Keratinocyte (primary cell): Measurements from ENCODE around the gene BLCAP.

Source experiments
- EZH2 ChIP-seq: IDR thresholded peaks from one replicate; pipeline ENCODE4 v1.6.1; 2012; ENCODE audit warnings: inconsistent platforms, mild to moderate bottlenecking, low read length, moderate library complexity
- TF ChIP-seq, protein P1 (sequence below), 3 experiments: IDR thresholded peaks in 1 of 3; conservative IDR thresholded peaks in 1 of 3; optimal IDR thresholded peaks in 1 of 3; 2 replicates in 2 of 3; 3 replicates in 1 of 3; pipeline versions ENCODE3 to v1.5.1; 2011; ENCODE audit warnings: low read length in 3 of 3, mild to moderate bottlenecking in 3 of 3, moderate library complexity in 2 of 3, control low read depth in 1 of 3, inconsistent platforms in 1 of 3; ENCODE audit not compliant: insufficient read depth in 2 of 3; ENCODE audit errors: extremely low read depth in 1 of 3

DNA sequence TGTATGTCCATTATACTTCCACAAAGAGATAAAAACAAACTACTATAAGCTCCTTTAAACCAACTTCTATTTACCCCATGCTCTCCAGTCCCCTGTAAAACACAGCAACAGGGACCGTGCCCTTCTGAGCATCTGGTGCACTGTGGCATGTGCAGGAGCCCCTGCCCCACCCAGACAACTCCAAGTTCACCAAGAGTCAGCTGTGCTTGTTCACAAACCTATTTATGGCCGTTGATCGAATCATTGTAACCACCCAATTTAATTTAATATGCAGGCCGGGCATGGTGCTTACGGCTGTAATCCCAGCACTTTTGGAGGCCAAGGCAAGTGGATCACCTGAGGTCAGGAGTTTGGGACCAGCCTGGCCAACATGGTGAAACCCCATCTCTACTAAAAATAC is 13.7 kb upstream of the BLCAP start:
- TF ChIP-seq, protein P1, sequence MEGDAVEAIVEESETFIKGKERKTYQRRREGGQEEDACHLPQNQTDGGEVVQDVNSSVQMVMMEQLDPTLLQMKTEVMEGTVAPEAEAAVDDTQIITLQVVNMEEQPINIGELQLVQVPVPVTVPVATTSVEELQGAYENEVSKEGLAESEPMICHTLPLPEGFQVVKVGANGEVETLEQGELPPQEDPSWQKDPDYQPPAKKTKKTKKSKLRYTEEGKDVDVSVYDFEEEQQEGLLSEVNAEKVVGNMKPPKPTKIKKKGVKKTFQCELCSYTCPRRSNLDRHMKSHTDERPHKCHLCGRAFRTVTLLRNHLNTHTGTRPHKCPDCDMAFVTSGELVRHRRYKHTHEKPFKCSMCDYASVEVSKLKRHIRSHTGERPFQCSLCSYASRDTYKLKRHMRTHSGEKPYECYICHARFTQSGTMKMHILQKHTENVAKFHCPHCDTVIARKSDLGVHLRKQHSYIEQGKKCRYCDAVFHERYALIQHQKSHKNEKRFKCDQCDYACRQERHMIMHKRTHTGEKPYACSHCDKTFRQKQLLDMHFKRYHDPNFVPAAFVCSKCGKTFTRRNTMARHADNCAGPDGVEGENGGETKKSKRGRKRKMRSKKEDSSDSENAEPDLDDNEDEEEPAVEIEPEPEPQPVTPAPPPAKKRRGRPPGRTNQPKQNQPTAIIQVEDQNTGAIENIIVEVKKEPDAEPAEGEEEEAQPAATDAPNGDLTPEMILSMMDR (optimal IDR thresholded peaks at IDR 0.05 in 1 of 3, IDR thresholded peaks at IDR 0.05 in 1 of 3, conservative IDR thresholded peaks at IDR 0.05 in 1 of 3; ENCODE audit: extremely low read depth in 1 of 3, insufficient read depth in 2 of 3, low read length in 3 of 3), result no peak
- TF ChIP-seq EZH2, result no peak
